Fibroblast of lung (primary cell): Measurements from ENCODE around the gene SUMF1. TPM values are rescaled to one million over a fixed set of nuclear protein-coding genes. Genes with fewer than 3 reads are reported as not detected.

Source experiments
- DNase-seq, 2 donors: peaks; one replicate each; pipeline versions ENCODE4 v3.0.0 to v3.0.0-alpha.2; 2010; ENCODE audit warnings: low read depth in 2 of 2
- H2AFZ ChIP-seq: 2 replicates; pipeline ENCODE4 v1.5.1; 2012; ENCODE audit warnings: low read length, control low read depth, inconsistent platforms
- H3K27ac ChIP-seq: 2 replicates; pipeline ENCODE4 v1.5.1; 2011; ENCODE audit warnings: low read length, control low read depth; ENCODE audit not compliant: insufficient read depth
- H3K27me3 ChIP-seq: 2 replicates; pipeline ENCODE4 v1.5.1; 2011; ENCODE audit warnings: mild to moderate bottlenecking, low read length; ENCODE audit not compliant: control insufficient read depth, insufficient read depth
- H3K36me3 ChIP-seq: 2 replicates; pipeline ENCODE4 v1.5.1; 2011; ENCODE audit warnings: low read length; ENCODE audit not compliant: control insufficient read depth, insufficient read depth
- H3K4me1 ChIP-seq: 2 replicates; pipeline ENCODE4 v1.5.1; 2011; ENCODE audit warnings: low read length; ENCODE audit not compliant: control insufficient read depth, insufficient read depth; ENCODE audit errors: extremely low read depth
- H3K4me2 ChIP-seq: 2 replicates; pipeline ENCODE4 v1.5.1; 2011; ENCODE audit warnings: low read length, control low read depth; ENCODE audit not compliant: insufficient read depth; ENCODE audit errors: extremely low read depth
- H3K4me3 ChIP-seq, 4 experiments: fragments of 200-600 bp in 1 of 4; sonication (generic) in 1 of 4; replicated peaks in 1 of 4; 2 replicates each; pipeline ENCODE4 v1.5.1; 2011 to 2016; ENCODE audit warnings: low read length in 4 of 4, low read depth in 3 of 4, mild to moderate bottlenecking in 3 of 4, control low read depth in 2 of 4, inconsistent platforms in 1 of 4, mixed read lengths in 1 of 4; ENCODE audit not compliant: insufficient read depth in 1 of 4; ENCODE audit errors: control extremely low read depth in 1 of 4
- H3K79me2 ChIP-seq: 2 replicates; pipeline ENCODE4 v1.5.1; 2012; ENCODE audit warnings: mild to moderate bottlenecking, low read length, inconsistent platforms; ENCODE audit not compliant: control insufficient read depth, insufficient read depth
- H3K9ac ChIP-seq: 2 replicates; pipeline ENCODE4 v1.5.1; 2011; ENCODE audit warnings: mild to moderate bottlenecking, low read length, control low read depth; ENCODE audit not compliant: insufficient read depth
- H3K9me3 ChIP-seq: 2 replicates; pipeline ENCODE4 v1.5.1; 2012; ENCODE audit warnings: low read depth, low read length; ENCODE audit not compliant: control insufficient read depth, insufficient read depth
- H4K20me1 ChIP-seq: 2 replicates; pipeline ENCODE4 v1.5.1; 2011; ENCODE audit warnings: low read length; ENCODE audit not compliant: control insufficient read depth, insufficient read depth; ENCODE audit errors: extremely low read depth
- EZH2 ChIP-seq: IDR thresholded peaks from 2 replicates; pipeline ENCODE4 v1.5.1; 2012; ENCODE audit warnings: low read length, control low read depth, mild to moderate bottlenecking; ENCODE audit errors: missing control alignments
- polyA plus RNA-seq, 2 donors: library from polyadenylated mRNA; depleted of rRNA in 1 of 2; stranded (reverse) in 1 of 2; unstranded in 1 of 2; fragments of >200 nt; gene quantifications; 2 replicates each; pipeline ENCODE4 v1.2.1, GENCODE V29; 2011 to 2012; ENCODE audit warnings: missing spikeins in 1 of 2
- total RNA-seq: library from RNA; depleted of rRNA; stranded (reverse); fragments of >200 nt; gene quantifications from 2 replicates; pipeline ENCODE4 v1.2.1, GENCODE V29; 2014
- TF ChIP-seq, protein P1 (sequence below), 2 donors: IDR thresholded peaks in 1 of 2; conservative IDR thresholded peaks in 1 of 2; 1 replicate in 1 of 2; 2 replicates in 1 of 2; pipeline ENCODE4 v1.5.1; 2011 to 2012; ENCODE audit warnings: low read length in 2 of 2, control low read depth in 1 of 2, inconsistent platforms in 1 of 2, low read depth in 1 of 2, mild to moderate bottlenecking in 1 of 2

The SUMF1 gene
- total and polyA plus RNA-seq, 2 donors (not counting 1 experiment from before 2014, with no cell fraction given) = 50.0 to 64.6 TPM

GRCh38 chr3:4413467-4413866 lies 53.6 kb downstream of the SUMF1 start:
- H3K27ac ChIP-seq = no peak overlapping the region
- DNase-seq = peak; percentile 35 to 44

DNA sequence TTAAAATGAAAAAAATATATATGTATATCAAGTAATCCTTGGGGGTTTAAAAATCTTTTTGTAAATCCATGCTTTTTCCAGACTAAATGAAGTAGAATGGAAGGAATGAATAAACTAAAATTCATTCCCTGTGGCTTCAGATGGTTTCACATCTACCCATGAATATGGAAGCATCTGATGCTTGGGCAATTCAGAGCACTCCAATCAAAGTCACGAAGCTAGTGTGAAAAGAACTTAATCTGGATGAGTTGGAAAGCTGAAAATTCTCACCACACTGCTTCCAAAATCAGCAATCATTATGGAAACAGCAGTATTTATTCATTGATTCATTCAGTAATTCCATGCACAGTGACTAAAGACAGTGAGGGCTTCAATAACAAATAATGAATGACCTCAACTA lies 55.2 kb downstream of the SUMF1 start:
- H4K20me1 ChIP-seq = no peaks in the 10 kb centered on the region
- H2AFZ ChIP-seq = no peak overlapping the region
- DNase-seq = no peak
- no peak overlapping the region for H3K27ac ChIP-seq
- no peaks in the 10 kb centered on the region for H3K36me3 ChIP-seq
- no peak overlapping the region for H3K4me3 ChIP-seq
- no peak overlapping the region for H3K4me2 ChIP-seq
- H3K9me3 ChIP-seq = no peaks in the 10 kb centered on the region
- H3K79me2 ChIP-seq = no peaks in the 10 kb centered on the region
- no peak for TF ChIP-seq EZH2
- TF ChIP-seq, protein P1, sequence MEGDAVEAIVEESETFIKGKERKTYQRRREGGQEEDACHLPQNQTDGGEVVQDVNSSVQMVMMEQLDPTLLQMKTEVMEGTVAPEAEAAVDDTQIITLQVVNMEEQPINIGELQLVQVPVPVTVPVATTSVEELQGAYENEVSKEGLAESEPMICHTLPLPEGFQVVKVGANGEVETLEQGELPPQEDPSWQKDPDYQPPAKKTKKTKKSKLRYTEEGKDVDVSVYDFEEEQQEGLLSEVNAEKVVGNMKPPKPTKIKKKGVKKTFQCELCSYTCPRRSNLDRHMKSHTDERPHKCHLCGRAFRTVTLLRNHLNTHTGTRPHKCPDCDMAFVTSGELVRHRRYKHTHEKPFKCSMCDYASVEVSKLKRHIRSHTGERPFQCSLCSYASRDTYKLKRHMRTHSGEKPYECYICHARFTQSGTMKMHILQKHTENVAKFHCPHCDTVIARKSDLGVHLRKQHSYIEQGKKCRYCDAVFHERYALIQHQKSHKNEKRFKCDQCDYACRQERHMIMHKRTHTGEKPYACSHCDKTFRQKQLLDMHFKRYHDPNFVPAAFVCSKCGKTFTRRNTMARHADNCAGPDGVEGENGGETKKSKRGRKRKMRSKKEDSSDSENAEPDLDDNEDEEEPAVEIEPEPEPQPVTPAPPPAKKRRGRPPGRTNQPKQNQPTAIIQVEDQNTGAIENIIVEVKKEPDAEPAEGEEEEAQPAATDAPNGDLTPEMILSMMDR (conservative IDR thresholded peaks at IDR 0.05 in 1 of 2, IDR thresholded peaks at IDR 0.05 in 1 of 2; ENCODE audit: low read depth in 1 of 2, low read length in 2 of 2) = no peak
- H3K9ac ChIP-seq = no peak overlapping the region
- H3K4me1 ChIP-seq = peaks cover 5% of the 10 kb centered on the region
- H3K27me3 ChIP-seq = no peaks in the 10 kb centered on the region

More at GRCh38 chr3:4413467-4413866, 53.6 kb downstream of the SUMF1 start:
- Histone ChIP-seq H3K9me3 (no peaks in the 10 kb centered on the region), H3K79me2 (no peaks in the 10 kb centered on the region), H4K20me1 (no peaks in the 10 kb centered on the region), H3K4me2 (no peak overlapping the region), H3K36me3 (no peaks in the 10 kb centered on the region), H3K27me3 (no peaks in the 10 kb centered on the region), H3K4me1 (peaks cover 9% of the 10 kb centered on the region), H3K9ac (no peak overlapping the region), H2AFZ (no peak overlapping the region), H3K4me3 (no peak overlapping the region)
- TF ChIP-seq, protein P1 (conservative IDR thresholded peaks at IDR 0.05 in 1 of 2, IDR thresholded peaks at IDR 0.05 in 1 of 2; ENCODE audit: low read depth in 1 of 2, low read length in 2 of 2) = no peak
- no peak for TF ChIP-seq EZH2

DNA sequence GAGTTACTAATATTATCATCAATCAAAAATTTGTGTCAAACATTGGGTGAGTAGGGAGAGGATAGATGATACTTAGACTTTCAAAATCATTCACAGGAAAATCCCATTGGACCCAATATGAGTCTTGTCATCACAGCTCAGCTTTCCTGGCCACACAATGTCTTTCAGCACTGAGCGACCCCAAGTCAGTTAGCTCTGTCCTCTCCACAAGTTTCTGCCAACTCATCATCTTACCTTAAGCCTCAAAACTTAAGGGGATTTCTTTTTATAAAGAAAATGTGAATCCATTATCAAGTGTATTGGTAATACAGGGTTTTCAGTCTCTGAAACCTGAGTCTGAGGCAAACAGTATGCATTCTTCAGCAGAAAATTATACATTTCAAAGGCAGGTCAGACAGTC lies 55.8 kb downstream of the SUMF1 start:
- H2AFZ ChIP-seq = no peak overlapping the region
- H4K20me1 ChIP-seq = no peaks in the 10 kb centered on the region
- no peaks in the 10 kb centered on the region for H3K27me3 ChIP-seq
- no peaks in the 10 kb centered on the region for H3K4me1 ChIP-seq
- no peaks in the 10 kb centered on the region for H3K36me3 ChIP-seq
- no peak for DNase-seq
- H3K4me2 ChIP-seq = no peak overlapping the region
- no peak overlapping the region for H3K9ac ChIP-seq
- TF ChIP-seq EZH2 = no peak
- TF ChIP-seq, protein P1 (conservative IDR thresholded peaks at IDR 0.05 in 1 of 2, IDR thresholded peaks at IDR 0.05 in 1 of 2; ENCODE audit: low read depth in 1 of 2, low read length in 2 of 2) = no peak
- no peak overlapping the region for H3K4me3 ChIP-seq
- no peaks in the 10 kb centered on the region for H3K9me3 ChIP-seq
- H3K79me2 ChIP-seq = no peaks in the 10 kb centered on the region
- H3K27ac ChIP-seq = no peak overlapping the region
